Astrocyte of the cerebellum (primary cell): Measurements from ENCODE around the gene CHRM2.

Experiments
- DNase-seq: peaks from one replicate; pipeline ENCODE4 v3.0.0-alpha.2; 2011; ENCODE audit warnings: low read depth
- H3K4me3 ChIP-seq: 2 replicates; pipeline ENCODE4 v1.5.1; 2011; ENCODE audit warnings: mild to moderate bottlenecking, low read depth, low read length, moderate library complexity
- in situ Hi-C: cut with HindIII; loops from 2 replicates; pipeline ENCODE4 v1.10.0; 2017; ENCODE audit warnings: low sequenced_read_pairs
- TF ChIP-seq, protein P1 (sequence below): IDR thresholded peaks from 2 replicates; pipeline ENCODE4 v1.5.1; 2012; ENCODE audit warnings: low read length, low read depth, moderate library complexity, mild to moderate bottlenecking; ENCODE audit errors: missing control alignments

CHRM2 gene

DNA sequence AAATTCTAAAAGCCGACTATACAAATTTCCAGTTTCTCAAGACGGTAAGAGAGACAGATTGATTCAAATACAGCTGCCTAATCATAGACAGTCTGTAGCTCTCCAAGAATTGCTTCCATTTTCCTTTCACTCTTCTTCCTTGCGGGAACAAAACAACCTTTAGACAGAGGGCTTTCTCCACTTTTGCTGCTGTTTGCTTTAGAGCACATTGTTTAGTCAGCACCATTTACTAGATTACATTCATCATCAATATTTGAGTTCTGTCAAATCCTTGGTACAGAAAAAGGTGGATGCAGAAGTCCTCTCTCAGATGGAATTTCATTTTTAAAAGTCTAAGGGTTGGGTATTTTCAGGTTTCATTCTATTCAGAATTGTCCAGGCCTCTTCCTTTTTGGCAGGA lies 137.4 kb downstream of the CHRM2 start:
- DNase-seq: no peak
- in situ Hi-C loops: no loop called here
- no peak overlapping the region for H3K4me3 ChIP-seq
- TF ChIP-seq, protein P1, sequence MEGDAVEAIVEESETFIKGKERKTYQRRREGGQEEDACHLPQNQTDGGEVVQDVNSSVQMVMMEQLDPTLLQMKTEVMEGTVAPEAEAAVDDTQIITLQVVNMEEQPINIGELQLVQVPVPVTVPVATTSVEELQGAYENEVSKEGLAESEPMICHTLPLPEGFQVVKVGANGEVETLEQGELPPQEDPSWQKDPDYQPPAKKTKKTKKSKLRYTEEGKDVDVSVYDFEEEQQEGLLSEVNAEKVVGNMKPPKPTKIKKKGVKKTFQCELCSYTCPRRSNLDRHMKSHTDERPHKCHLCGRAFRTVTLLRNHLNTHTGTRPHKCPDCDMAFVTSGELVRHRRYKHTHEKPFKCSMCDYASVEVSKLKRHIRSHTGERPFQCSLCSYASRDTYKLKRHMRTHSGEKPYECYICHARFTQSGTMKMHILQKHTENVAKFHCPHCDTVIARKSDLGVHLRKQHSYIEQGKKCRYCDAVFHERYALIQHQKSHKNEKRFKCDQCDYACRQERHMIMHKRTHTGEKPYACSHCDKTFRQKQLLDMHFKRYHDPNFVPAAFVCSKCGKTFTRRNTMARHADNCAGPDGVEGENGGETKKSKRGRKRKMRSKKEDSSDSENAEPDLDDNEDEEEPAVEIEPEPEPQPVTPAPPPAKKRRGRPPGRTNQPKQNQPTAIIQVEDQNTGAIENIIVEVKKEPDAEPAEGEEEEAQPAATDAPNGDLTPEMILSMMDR: no peak

DNA sequence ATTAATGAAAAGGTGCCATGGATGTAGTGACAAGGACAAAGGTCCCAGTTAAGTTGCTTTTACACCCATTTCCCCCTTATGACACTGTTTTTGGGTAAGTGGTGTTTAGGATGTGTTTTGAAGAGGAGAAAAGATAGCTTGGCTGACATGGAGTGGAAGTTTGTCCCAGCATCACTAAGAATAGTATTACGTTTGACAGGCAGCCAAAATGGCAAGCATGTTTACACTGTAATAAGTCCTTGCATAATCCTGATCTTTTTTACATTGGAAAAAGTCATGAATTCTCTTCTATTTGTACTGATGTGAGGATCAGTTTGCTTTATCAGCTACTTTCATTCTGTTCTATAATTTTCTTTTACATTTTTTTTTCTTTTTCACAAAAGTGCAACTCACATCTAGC lies 137.8 kb downstream of the CHRM2 start:
- TF ChIP-seq, protein P1: no peak
- in situ Hi-C loops: no loop called here
- DNase-seq: peak; percentile 15
- H3K4me3 ChIP-seq: no peak overlapping the region

DNA sequence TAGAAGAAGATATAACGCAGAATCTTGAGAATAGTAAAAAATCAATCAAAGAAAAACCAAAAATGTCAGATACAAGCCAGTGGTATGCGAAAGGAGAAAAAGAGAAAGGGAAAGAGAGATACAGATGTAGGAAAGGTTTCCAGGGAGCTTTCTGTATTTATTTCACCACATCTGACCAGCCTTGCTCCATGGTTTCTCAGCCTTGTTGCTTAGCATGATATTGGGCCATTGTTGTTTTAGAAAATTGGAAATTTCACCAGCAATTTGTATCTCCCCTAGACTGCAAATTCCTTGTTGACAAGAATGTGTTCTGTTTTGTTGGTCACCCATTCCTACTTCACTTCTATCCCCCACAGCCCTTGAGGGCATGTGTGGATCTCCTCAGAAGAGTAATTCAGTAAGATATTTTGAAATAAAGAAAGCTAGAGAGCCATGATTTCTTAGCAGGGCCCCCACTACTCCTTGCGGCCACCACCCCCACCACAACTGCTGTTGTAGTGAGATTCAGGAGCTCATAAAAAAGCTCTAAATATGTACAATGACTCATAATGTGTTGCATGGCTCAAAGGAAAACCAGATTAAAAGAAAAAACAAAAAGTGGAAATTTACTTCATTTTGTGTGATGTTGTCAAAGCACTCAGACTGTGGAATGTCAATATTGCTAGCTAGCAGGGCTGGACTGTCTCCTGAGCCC lies 138.7 kb downstream of the CHRM2 start:
- DNase-seq: no peak
- TF ChIP-seq, protein P1: no peak
- in situ Hi-C loops: no loop called here
- no peak overlapping the region for H3K4me3 ChIP-seq

DNA sequence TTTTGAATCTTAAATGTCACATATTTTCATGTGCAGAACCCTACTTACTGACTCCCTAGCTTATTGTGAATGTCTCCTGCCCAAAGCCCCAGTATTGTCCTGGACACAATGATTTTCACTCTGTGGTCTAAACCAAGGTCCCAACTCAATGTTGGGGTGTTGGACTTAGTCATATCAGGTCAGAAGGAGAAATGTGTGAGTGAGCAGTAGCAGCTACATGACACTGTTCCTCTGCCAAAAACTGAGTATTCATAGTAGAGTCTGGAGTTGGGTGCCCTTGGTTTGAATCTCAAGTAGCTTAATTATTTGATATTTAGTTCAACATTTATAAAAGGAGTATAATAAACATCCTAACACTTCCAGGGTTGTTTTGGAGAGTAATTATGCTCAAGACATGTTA lies 141.0 kb downstream of the CHRM2 start:
- TF ChIP-seq, protein P1: no peak
- H3K4me3 ChIP-seq: no peak overlapping the region
- no peak for DNase-seq
- in situ Hi-C loops: no loop called here

DNA sequence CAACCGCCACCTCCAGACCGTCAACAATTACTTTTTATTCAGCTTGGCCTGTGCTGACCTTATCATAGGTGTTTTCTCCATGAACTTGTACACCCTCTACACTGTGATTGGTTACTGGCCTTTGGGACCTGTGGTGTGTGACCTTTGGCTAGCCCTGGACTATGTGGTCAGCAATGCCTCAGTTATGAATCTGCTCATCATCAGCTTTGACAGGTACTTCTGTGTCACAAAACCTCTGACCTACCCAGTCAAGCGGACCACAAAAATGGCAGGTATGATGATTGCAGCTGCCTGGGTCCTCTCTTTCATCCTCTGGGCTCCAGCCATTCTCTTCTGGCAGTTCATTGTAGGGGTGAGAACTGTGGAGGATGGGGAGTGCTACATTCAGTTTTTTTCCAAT lies 146.6 kb downstream of the CHRM2 start:
- in situ Hi-C loops: no loop called here
- H3K4me3 ChIP-seq: no peak overlapping the region
- TF ChIP-seq, protein P1: no peak
- DNase-seq: no peak

DNA sequence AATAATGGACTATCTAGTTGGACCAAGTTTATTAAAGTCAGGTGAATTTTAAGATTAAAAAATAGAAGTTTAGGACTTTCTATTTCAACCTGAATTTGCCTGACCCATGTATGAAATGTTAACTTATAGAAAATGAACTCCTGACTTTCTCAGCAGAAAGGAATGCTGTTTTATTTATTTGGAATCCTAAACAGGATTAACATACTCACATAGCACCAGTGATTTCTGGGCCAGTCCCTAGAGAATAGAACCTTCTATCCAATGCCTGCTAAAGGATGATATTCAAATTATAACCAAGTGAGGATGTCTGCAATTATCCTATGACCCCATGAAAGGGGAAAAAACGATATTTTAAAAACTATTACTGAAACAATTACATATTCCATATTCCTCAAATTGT lies 148.8 kb downstream of the CHRM2 start:
- DNase-seq: no peak
- TF ChIP-seq, protein P1: no peak
- no peak overlapping the region for H3K4me3 ChIP-seq
- in situ Hi-C loops: no loop called here

DNA sequence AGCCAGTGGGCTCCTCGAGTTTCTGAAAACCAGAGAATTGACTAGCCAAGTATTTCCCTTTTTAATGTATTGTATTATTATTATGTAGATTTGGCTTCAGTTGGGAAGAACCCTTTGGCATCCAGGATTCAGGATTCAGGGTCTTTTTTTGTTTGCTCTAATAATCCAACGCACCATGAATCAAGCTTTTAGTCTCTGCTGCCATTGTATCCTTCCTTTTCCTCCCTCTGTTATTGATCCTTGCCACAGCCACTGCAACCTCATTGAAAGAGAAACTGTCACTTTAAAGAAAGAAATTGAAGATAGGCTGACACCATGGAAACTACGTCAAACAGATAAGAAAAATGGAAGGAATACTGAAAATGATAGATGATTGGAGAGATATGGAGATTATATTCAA lies 150.0 kb downstream of the CHRM2 start:
- DNase-seq: no peak
- in situ Hi-C loops: no loop called here
- H3K4me3 ChIP-seq: no peak overlapping the region
- TF ChIP-seq, protein P1: no peak
